Neural progenitor cell (in vitro differentiated cells): Measurements from ENCODE around the gene ASXL2.

ENCODE experiments used
- EZH2 ChIP-seq: fragments of 200-600 bp; sonication (generic); IDR thresholded peaks from 2 replicates; pipeline ENCODE4 v1.6.1; 2017; ENCODE audit warnings: antibody characterized with exemption, mild to moderate bottlenecking, moderate library complexity
- EZH2phosphoT487 ChIP-seq: fragments of 200-600 bp; sonication (generic); IDR thresholded peaks from 2 replicates; pipeline ENCODE4 v1.6.1; 2017; ENCODE audit warnings: antibody characterized with exemption
- TF ChIP-seq, protein P1 (sequence below): fragments of 200-600 bp; sonication (generic); IDR thresholded peaks from 2 replicates; pipeline ENCODE4 v1.5.1; 2017; ENCODE audit warnings: antibody characterized with exemption, mild to moderate bottlenecking

DNA sequence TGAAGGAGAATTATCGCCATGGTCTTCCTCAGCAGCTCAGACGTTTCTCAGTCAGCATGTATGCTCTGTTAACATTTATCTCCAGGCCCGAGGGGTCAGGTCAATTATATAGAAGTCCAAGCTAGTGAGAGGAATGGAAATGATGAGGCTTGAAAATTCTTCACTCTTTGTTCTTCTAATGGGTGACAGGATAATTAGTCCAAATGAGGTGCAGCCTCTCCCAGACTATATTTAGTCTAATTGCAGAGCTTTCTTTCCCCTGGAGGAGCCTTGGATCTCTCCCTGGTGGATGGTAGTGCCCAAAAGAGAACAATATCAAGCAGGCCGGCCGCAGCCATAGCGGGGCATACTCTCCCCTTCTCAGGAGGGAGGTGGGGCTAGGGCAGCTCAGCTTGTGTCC, 153.5 kb downstream of the ASXL2 start:
- TF ChIP-seq, protein P1, sequence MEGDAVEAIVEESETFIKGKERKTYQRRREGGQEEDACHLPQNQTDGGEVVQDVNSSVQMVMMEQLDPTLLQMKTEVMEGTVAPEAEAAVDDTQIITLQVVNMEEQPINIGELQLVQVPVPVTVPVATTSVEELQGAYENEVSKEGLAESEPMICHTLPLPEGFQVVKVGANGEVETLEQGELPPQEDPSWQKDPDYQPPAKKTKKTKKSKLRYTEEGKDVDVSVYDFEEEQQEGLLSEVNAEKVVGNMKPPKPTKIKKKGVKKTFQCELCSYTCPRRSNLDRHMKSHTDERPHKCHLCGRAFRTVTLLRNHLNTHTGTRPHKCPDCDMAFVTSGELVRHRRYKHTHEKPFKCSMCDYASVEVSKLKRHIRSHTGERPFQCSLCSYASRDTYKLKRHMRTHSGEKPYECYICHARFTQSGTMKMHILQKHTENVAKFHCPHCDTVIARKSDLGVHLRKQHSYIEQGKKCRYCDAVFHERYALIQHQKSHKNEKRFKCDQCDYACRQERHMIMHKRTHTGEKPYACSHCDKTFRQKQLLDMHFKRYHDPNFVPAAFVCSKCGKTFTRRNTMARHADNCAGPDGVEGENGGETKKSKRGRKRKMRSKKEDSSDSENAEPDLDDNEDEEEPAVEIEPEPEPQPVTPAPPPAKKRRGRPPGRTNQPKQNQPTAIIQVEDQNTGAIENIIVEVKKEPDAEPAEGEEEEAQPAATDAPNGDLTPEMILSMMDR, result no peak
- no peak for TF ChIP-seq EZH2
- TF ChIP-seq EZH2phosphoT487, result no peak
